Measurements from ENCODE around the gene JUN.
"Not testable (repeated sequence)": the region's sequence is repeated elsewhere in the genome, so short reads cannot be mapped to it uniquely, and the experiment has no call there.

Gene JUN

GRCh38 chr1:58805716-58806571 lies 22.1 kb upstream of the JUN start:
- no peak for DNase-seq

GRCh38 chr1:58804853-58805565 lies 21.2 kb upstream of the JUN start:
- DNase-seq: no peak

- no peak for DNase-seq
Measured at GRCh38 chr1:58803858-58804257, 20.0 kb upstream of the JUN start.

- no peak for DNase-seq
Measured at GRCh38 chr1:58802640-58803399, 19.0 kb upstream of the JUN start.

GRCh38 chr1:58801286-58801685 lies 17.4 kb upstream of the JUN start:
- not testable (repeated sequence) for DNase-seq

- no peak for DNase-seq
Measured at GRCh38 chr1:58799650-58800049, 15.8 kb upstream of the JUN start.

- no peak for DNase-seq
Measured at GRCh38 chr1:58798910-58799442, 15.1 kb upstream of the JUN start.

GRCh38 chr1:58796416-58796815 lies 12.6 kb upstream of the JUN start:
- DNase-seq: no peak

GRCh38 chr1:58794585-58794984 lies 10.7 kb upstream of the JUN start:
- no peak for DNase-seq

GRCh38 chr1:58792846-58793245 lies 9.0 kb upstream of the JUN start:
- no peak for DNase-seq

GRCh38 chr1:58791106-58791505 lies 7.3 kb upstream of the JUN start:
- no peak for DNase-seq

GRCh38 chr1:58789996-58790660 lies 6.3 kb upstream of the JUN start:
- DNase-seq: no peak

GRCh38 chr1:58789322-58789856 lies 5.5 kb upstream of the JUN start:
- no peak for DNase-seq

- DNase-seq: no peak
Measured at GRCh38 chr1:58788259-58788658, 4.4 kb upstream of the JUN start.

- no peak for DNase-seq
Measured at GRCh38 chr1:58786927-58787245, 3.0 kb upstream of the JUN start.

GRCh38 chr1:58786184-58786926 lies 2.5 kb upstream of the JUN start:
- no peak for DNase-seq

- DNase-seq: no peak
Measured at GRCh38 chr1:58785442-58786058, 1.7 kb upstream of the JUN start.

- DNase-seq: peak; percentile 18 to 19
Measured at GRCh38 chr1:58784758-58785441, 1.1 kb upstream of the JUN start.

- peak; percentile 31 to 41 for DNase-seq
Measured at GRCh38 chr1:58783090-58783992, 506 bp downstream of the JUN start.

Measured in NCI-H187 (cell line).